Neural crest cell (in vitro differentiated cells): ENCODE data around the gene GNAS-AS1. TPM values are rescaled to one million over a fixed set of nuclear protein-coding genes. Genes with fewer than 3 reads are reported as not detected.

Experiments used
- DNase-seq: peaks from one replicate; pipeline ENCODE4 v3.0.0; 2021; ENCODE audit warnings: low read depth, mixed read lengths, low spot score
- H3K27ac Mint-ChIP-seq: one replicate; pipeline ENCODE4 v1.8.0; 2021; ENCODE audit warnings: mild to moderate bottlenecking, mixed read lengths; ENCODE audit not compliant: unreplicated experiment
- H3K27me3 Mint-ChIP-seq: 2 replicates; pipeline ENCODE4 v1.8.0; 2021; ENCODE audit warnings: low read depth, mild to moderate bottlenecking, mixed read lengths
- H3K36me3 Mint-ChIP-seq: 2 replicates; pipeline ENCODE4 v1.8.0; 2021; ENCODE audit warnings: low read depth, mild to moderate bottlenecking, mixed read lengths
- H3K4me1 Mint-ChIP-seq: 2 replicates; pipeline ENCODE4 v1.8.0; 2021; ENCODE audit warnings: mixed read lengths
- H3K4me3 Mint-ChIP-seq: one replicate; pipeline ENCODE4 v1.8.0; 2021; ENCODE audit warnings: mild to moderate bottlenecking, mixed read lengths
- H3K9me3 Mint-ChIP-seq: 2 replicates; pipeline ENCODE4 v1.8.0; 2021; ENCODE audit warnings: mixed read lengths
- total RNA-seq: library from RNA; stranded (reverse); gene quantifications from 2 replicates; pipeline ENCODE4 v1.2.1, GENCODE V29; 2021
- TF ChIP-seq, protein P1 (sequence below): fragments of 200-600 bp; sonication (generic); conservative IDR thresholded peaks from 2 replicates; pipeline ENCODE4 v1.5.0; 2021; ENCODE audit warnings: antibody characterized with exemption, mild to moderate bottlenecking

GNAS-AS1 gene
- total RNA-seq, 1 donor from 2014 or later = 3.8 TPM

DNA sequence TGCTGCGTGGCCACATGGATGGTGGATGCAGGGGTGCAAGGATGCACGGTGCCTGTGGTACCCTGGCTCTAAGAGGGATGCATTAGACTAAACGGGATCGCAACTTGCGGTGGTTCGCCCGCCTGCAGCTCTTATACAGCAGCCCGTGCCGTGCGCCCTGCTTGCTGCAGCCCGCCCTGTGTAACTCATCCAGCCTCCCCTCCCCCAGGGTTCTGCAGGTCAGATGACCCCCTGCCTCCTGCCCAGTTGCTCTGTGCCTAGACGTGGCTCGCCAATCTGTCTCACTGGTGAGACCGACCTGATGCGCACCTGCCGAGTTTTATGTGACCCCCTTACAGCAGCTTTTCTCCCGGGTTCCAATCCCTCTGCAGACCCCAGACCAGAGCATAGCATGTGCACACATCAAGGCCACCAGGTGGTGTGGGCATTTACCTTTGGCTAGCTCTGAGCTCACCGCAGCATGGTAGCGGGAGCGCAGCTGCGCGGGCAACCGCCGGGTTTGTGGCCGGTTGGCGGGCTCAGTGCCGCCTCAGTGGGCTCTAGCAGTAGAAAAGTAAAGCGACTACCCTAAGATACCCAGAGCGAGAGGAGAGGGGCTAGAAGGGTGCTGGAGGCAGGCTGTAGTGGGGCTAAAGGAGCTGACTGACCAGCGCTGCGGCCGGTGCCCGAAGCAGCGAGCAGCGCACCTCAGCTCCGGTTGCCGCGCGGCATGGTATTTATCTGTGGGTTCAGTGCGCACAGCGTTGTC is 693 bp upstream of the GNAS-AS1 start:
- TF ChIP-seq, protein P1, sequence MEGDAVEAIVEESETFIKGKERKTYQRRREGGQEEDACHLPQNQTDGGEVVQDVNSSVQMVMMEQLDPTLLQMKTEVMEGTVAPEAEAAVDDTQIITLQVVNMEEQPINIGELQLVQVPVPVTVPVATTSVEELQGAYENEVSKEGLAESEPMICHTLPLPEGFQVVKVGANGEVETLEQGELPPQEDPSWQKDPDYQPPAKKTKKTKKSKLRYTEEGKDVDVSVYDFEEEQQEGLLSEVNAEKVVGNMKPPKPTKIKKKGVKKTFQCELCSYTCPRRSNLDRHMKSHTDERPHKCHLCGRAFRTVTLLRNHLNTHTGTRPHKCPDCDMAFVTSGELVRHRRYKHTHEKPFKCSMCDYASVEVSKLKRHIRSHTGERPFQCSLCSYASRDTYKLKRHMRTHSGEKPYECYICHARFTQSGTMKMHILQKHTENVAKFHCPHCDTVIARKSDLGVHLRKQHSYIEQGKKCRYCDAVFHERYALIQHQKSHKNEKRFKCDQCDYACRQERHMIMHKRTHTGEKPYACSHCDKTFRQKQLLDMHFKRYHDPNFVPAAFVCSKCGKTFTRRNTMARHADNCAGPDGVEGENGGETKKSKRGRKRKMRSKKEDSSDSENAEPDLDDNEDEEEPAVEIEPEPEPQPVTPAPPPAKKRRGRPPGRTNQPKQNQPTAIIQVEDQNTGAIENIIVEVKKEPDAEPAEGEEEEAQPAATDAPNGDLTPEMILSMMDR = no peak
- Mint-ChIP-seq H3K4me1 (peaks cover 29% of the 10 kb centered on the region), H3K27ac (no peak overlapping the region), H3K36me3 (peaks cover 6% of the 10 kb centered on the region), H3K4me3 (peak overlapping the region; percentile 95), H3K9me3 (no peaks in the 10 kb centered on the region), H3K27me3 (peaks cover 94% of the 10 kb centered on the region)
- DNase-seq = no peak

- no peak overlapping the region for H3K27ac Mint-ChIP-seq
- peaks cover 26% of the 10 kb centered on the region for H3K4me1 Mint-ChIP-seq
- H3K9me3 Mint-ChIP-seq = no peaks in the 10 kb centered on the region
- peaks cover 98% of the 10 kb centered on the region for H3K27me3 Mint-ChIP-seq
- no peak for DNase-seq
- no peak overlapping the region for H3K4me3 Mint-ChIP-seq
- peaks cover 9% of the 10 kb centered on the region for H3K36me3 Mint-ChIP-seq
- TF ChIP-seq, protein P1 = no peak
Observed at GRCh38 chr20:58847463-58847862, 3.2 kb downstream of the GNAS-AS1 start.

GRCh38 chr20:58845706-58846105 is 5.0 kb downstream of the GNAS-AS1 start:
- TF ChIP-seq, protein P1 = no peak
- DNase-seq = no peak
- Mint-ChIP-seq H3K36me3 (peaks cover 12% of the 10 kb centered on the region), H3K4me3 (peak overlapping the region; percentile 5), H3K9me3 (no peaks in the 10 kb centered on the region), H3K27ac (no peak overlapping the region), H3K27me3 (peaks cover 98% of the 10 kb centered on the region), H3K4me1 (peaks cover 15% of the 10 kb centered on the region)

GRCh38 chr20:58843128-58843556 is 7.6 kb downstream of the GNAS-AS1 start:
- peaks cover 16% of the 10 kb centered on the region for H3K36me3 Mint-ChIP-seq
- H3K4me1 Mint-ChIP-seq = no peaks in the 10 kb centered on the region
- DNase-seq = no peak
- H3K27me3 Mint-ChIP-seq = peaks cover 99% of the 10 kb centered on the region
- TF ChIP-seq, protein P1 = no peak
- no peak overlapping the region for H3K4me3 Mint-ChIP-seq
- no peaks in the 10 kb centered on the region for H3K9me3 Mint-ChIP-seq
- H3K27ac Mint-ChIP-seq = no peak overlapping the region

DNA sequence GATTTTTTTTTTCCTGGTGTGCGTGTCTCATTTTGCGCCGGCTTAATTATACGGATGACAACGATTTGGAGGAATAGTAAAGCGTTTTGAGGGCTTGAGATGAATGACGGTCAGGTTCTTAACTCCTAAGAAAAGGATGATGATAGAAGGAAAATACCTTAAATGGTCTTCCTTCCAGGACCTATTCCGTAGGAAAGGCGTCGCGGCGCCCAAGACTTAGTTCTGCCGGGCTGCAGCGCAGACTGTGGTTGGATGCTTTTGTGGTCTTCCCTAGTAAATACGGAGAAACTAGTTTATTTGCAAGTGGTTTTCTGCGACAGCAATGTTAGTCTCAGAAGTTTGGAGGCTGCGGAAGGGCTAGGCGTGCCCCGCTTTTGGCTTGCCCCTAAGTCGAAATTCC is 8.4 kb downstream of the GNAS-AS1 start:
- H3K4me1 Mint-ChIP-seq = no peaks in the 10 kb centered on the region
- TF ChIP-seq, protein P1 = no peak
- H3K4me3 Mint-ChIP-seq = no peak overlapping the region
- peaks cover 98% of the 10 kb centered on the region for H3K27me3 Mint-ChIP-seq
- peaks cover 16% of the 10 kb centered on the region for H3K36me3 Mint-ChIP-seq
- H3K9me3 Mint-ChIP-seq = no peaks in the 10 kb centered on the region
- no peak for DNase-seq
- no peak overlapping the region for H3K27ac Mint-ChIP-seq
